Astrocyte (in vitro differentiated cells and primary cell): ENCODE measurements around the gene NUP93. TPM values are rescaled to one million over a fixed set of nuclear protein-coding genes. Genes with fewer than 3 reads are reported as not detected.

Experiments
- DNase-seq: peaks from one replicate; pipeline ENCODE4 v3.0.0-alpha.2; 2010; ENCODE audit warnings: low read depth
- FAIRE-seq: peaks from 2 replicates; lab custom pipeline; 2011; peaks lifted over from hg19 to GRCh38; lab: Jason Lieb, UNC
- H2AFZ ChIP-seq: 2 replicates; pipeline ENCODE4 v1.6.0; 2012; ENCODE audit warnings: low read depth, low read length, inconsistent platforms
- H3K27ac ChIP-seq: 2 replicates; pipeline ENCODE4 v1.5.1; 2011; ENCODE audit warnings: low read depth, low read length, inconsistent platforms
- H3K27me3 ChIP-seq: 2 replicates; pipeline ENCODE4 v1.6.0; 2011; ENCODE audit warnings: low read length, inconsistent platforms; ENCODE audit not compliant: insufficient read depth
- H3K36me3 ChIP-seq: 2 replicates; pipeline ENCODE4 v1.5.1; 2011; ENCODE audit warnings: low read length, inconsistent platforms; ENCODE audit not compliant: insufficient read depth
- H3K4me1 ChIP-seq: 2 replicates; pipeline ENCODE4 v1.5.1; 2011; ENCODE audit warnings: low read length, inconsistent platforms; ENCODE audit not compliant: insufficient read depth
- H3K4me2 ChIP-seq: 2 replicates; pipeline ENCODE4 v1.6.0; 2012; ENCODE audit warnings: low read length, inconsistent platforms
- H3K4me3 ChIP-seq: 2 replicates; pipeline ENCODE4 v1.5.1; 2011; ENCODE audit warnings: low read depth, mild to moderate bottlenecking, low read length, inconsistent platforms; ENCODE audit not compliant: insufficient read depth
- H3K79me2 ChIP-seq: 2 replicates; pipeline ENCODE4 v1.6.0; 2012; ENCODE audit warnings: mild to moderate bottlenecking, low read length, inconsistent platforms; ENCODE audit not compliant: insufficient read depth
- H3K9ac ChIP-seq: 2 replicates; pipeline ENCODE4 v1.6.0; 2012; ENCODE audit warnings: mild to moderate bottlenecking, low read length, inconsistent platforms
- H3K9me3 ChIP-seq: 2 replicates; pipeline ENCODE4 v1.5.1; 2012; ENCODE audit warnings: low read depth, mild to moderate bottlenecking, low read length, inconsistent platforms; ENCODE audit not compliant: insufficient read depth
- H4K20me1 ChIP-seq: 2 replicates; pipeline ENCODE4 v1.6.0; 2012; ENCODE audit warnings: low read length, inconsistent platforms; ENCODE audit not compliant: insufficient read depth
- H3K27ac Mint-ChIP-seq: one replicate; pipeline ENCODE4 v1.8.0; 2021; ENCODE audit warnings: mild to moderate bottlenecking, mixed read lengths; ENCODE audit not compliant: unreplicated experiment
- H3K27me3 Mint-ChIP-seq: one replicate; pipeline ENCODE4 v1.8.0; 2021; ENCODE audit warnings: low read depth, mixed read lengths; ENCODE audit not compliant: unreplicated experiment
- H3K36me3 Mint-ChIP-seq: one replicate; pipeline ENCODE4 v1.8.0; 2021; ENCODE audit warnings: low read depth, mixed read lengths; ENCODE audit not compliant: unreplicated experiment
- H3K4me1 Mint-ChIP-seq: one replicate; pipeline ENCODE4 v1.8.0; 2021; ENCODE audit warnings: low read depth, mixed read lengths; ENCODE audit not compliant: unreplicated experiment
- H3K4me3 Mint-ChIP-seq: one replicate; pipeline ENCODE4 v1.8.0; 2021; ENCODE audit warnings: mild to moderate bottlenecking, moderate library complexity, mixed read lengths; ENCODE audit not compliant: unreplicated experiment
- H3K9me3 Mint-ChIP-seq: one replicate; pipeline ENCODE4 v1.8.0; 2021; ENCODE audit warnings: mild to moderate bottlenecking, mixed read lengths; ENCODE audit not compliant: unreplicated experiment
- EZH2 ChIP-seq: IDR thresholded peaks from 2 replicates; pipeline ENCODE4 v1.6.1; 2012; ENCODE audit warnings: mild to moderate bottlenecking, low read length, inconsistent platforms; ENCODE audit not compliant: insufficient read depth
- total RNA-seq: library from RNA; stranded (reverse); gene quantifications from 2 replicates; pipeline ENCODE4 v1.2.1, GENCODE V29; 2021
- TF ChIP-seq, protein P1 (sequence below): IDR thresholded peaks from 2 replicates; pipeline ENCODE4 v1.5.1; 2011; ENCODE audit warnings: low read depth, mild to moderate bottlenecking, inconsistent platforms, low read length, moderate library complexity; ENCODE audit not compliant: insufficient read depth

Gene NUP93
- total RNA-seq, 1 donor from 2014 or later = 89.3 TPM

DNA sequence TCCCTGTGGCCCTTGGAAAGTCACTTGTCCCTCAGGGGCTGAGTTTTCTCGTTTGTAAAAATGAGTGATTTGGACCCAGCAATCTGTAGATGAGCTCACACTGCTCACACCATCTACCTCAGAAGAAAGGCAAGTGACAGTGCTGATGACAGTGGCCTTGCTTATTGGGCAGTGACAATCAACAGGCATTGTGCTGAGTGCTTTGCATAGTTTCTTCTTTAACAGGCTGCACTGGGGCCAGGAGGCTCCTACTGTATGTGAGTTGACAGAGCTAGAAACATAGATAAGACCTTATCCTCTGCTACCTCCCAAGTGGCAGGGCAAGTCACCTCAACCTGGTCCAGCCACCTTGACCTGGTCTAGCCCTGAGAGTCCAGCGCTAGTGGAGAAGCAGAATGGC lies 105.4 kb downstream of the NUP93 start:
- Histone ChIP-seq H3K9ac (no peak overlapping the region), H3K36me3 (peaks cover 38% of the 10 kb centered on the region), H3K4me3 (no peak overlapping the region), H2AFZ (no peak overlapping the region), H3K27ac (no peak overlapping the region), H3K79me2 (no peaks in the 10 kb centered on the region), H4K20me1 (no peaks in the 10 kb centered on the region), H3K4me2 (no peak overlapping the region), H3K27me3 (no peaks in the 10 kb centered on the region), H3K4me1 (peaks cover 3% of the 10 kb centered on the region), H3K9me3 (no peaks in the 10 kb centered on the region)
- DNase-seq = no peak
- no peak for FAIRE-seq
- H3K27me3 Mint-ChIP-seq = no peaks in the 10 kb centered on the region
- no peak overlapping the region for H3K27ac Mint-ChIP-seq
- peaks cover 43% of the 10 kb centered on the region for H3K4me1 Mint-ChIP-seq
- H3K4me3 Mint-ChIP-seq = no peak overlapping the region
- no peak for TF ChIP-seq EZH2
- TF ChIP-seq, protein P1, sequence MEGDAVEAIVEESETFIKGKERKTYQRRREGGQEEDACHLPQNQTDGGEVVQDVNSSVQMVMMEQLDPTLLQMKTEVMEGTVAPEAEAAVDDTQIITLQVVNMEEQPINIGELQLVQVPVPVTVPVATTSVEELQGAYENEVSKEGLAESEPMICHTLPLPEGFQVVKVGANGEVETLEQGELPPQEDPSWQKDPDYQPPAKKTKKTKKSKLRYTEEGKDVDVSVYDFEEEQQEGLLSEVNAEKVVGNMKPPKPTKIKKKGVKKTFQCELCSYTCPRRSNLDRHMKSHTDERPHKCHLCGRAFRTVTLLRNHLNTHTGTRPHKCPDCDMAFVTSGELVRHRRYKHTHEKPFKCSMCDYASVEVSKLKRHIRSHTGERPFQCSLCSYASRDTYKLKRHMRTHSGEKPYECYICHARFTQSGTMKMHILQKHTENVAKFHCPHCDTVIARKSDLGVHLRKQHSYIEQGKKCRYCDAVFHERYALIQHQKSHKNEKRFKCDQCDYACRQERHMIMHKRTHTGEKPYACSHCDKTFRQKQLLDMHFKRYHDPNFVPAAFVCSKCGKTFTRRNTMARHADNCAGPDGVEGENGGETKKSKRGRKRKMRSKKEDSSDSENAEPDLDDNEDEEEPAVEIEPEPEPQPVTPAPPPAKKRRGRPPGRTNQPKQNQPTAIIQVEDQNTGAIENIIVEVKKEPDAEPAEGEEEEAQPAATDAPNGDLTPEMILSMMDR = no peak
- no peaks in the 10 kb centered on the region for H3K9me3 Mint-ChIP-seq
- H3K36me3 Mint-ChIP-seq = peaks cover 31% of the 10 kb centered on the region

DNA sequence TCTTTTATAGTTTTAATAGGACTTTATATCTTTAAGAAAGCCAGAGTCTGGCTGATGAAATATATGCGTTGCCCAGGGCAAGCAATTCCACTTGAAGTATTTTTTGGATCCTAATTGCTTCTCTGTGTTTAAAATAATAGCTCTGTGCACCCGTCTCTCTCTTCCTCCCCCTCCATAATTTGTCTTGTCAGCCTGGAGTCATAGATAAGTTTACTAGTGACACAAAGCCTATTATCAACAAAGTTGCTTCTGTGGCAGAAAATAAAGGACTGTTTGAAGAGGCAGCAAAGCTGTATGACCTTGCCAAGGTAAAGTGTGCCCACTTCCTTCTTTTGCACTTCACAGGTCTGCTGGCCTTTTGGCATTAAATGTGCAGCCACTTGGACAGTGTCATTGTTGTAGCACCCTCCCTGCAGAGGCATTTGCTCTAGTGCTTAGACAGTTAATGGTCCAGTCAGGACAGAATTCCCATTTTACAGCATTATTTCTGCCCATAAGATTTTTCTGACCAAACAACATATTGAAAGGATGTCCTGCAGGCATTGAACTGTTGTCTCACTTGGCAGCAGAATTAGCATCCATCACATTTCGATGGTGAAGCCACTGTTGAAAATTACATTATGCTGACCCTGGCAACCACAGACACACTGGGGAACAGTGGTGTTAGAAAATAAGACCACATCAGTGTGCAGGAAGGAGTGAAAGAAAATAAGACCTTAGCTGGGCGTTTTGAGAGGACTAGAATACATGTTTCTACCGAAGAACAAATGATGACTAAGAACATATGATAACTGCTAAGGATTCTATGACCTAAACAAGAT lies 106.7 kb downstream of the NUP93 start:
- Histone ChIP-seq H3K4me2 (no peak overlapping the region), H3K4me1 (no peaks in the 10 kb centered on the region), H3K79me2 (no peaks in the 10 kb centered on the region), H3K9me3 (no peaks in the 10 kb centered on the region), H3K4me3 (no peak overlapping the region), H3K9ac (no peak overlapping the region), H3K36me3 (peaks cover 40% of the 10 kb centered on the region), H2AFZ (no peak overlapping the region), H4K20me1 (no peaks in the 10 kb centered on the region), H3K27me3 (no peaks in the 10 kb centered on the region), H3K27ac (no peak overlapping the region)
- no peaks in the 10 kb centered on the region for H3K9me3 Mint-ChIP-seq
- TF ChIP-seq EZH2 = no peak
- TF ChIP-seq, protein P1 = no peak
- H3K4me3 Mint-ChIP-seq = no peak overlapping the region
- peaks cover 32% of the 10 kb centered on the region for H3K4me1 Mint-ChIP-seq
- peaks cover 28% of the 10 kb centered on the region for H3K36me3 Mint-ChIP-seq
- FAIRE-seq = no peak
- no peak for DNase-seq
- no peak overlapping the region for H3K27ac Mint-ChIP-seq
- H3K27me3 Mint-ChIP-seq = no peaks in the 10 kb centered on the region
